SU-DHL-6 (cell line): ENCODE measurements around the gene SLC9A1.

Experiments
- H2AFZ ChIP-seq: fragments of 200-600 bp; sonication (generic); 2 replicates; pipeline ENCODE4 v1.6.1; 2014; ENCODE audit warnings: low read depth, mild to moderate bottlenecking, moderate library complexity, mixed read lengths, antibody characterized with exemption, low read length; ENCODE audit not compliant: severe bottlenecking
- H3F3A ChIP-seq: fragments of 200-600 bp; shearing (Covaris generic); 2 replicates; pipeline ENCODE4 v1.6.0; 2016; ENCODE audit warnings: antibody characterized with exemption, mild to moderate bottlenecking; ENCODE audit not compliant: insufficient read depth
- H3K27ac ChIP-seq: fragments of 200-600 bp; sonication (generic); 2 replicates; pipeline ENCODE4 v1.5.1; 2016; ENCODE audit warnings: low read depth, mild to moderate bottlenecking, low read length, moderate library complexity, mixed read lengths
- H3K27me3 ChIP-seq: fragments of 200-600 bp; sonication (generic), shearing (Covaris generic); 2 replicates; pipeline ENCODE4 v1.6.0; 2014; ENCODE audit warnings: mild to moderate bottlenecking, low read length
- H3K36me3 ChIP-seq: fragments of 200-600 bp; sonication (generic); 2 replicates; pipeline ENCODE4 v1.6.1; 2014; ENCODE audit warnings: mild to moderate bottlenecking, low read length, mixed read lengths
- H3K4me2 ChIP-seq: fragments of 300-600, 200-600 bp; shearing (Covaris generic), sonication (generic); 2 replicates; pipeline ENCODE4 v1.6.0; 2014; ENCODE audit warnings: low read length, low read depth, mild to moderate bottlenecking; ENCODE audit not compliant: poor library complexity, severe bottlenecking
- H3K4me3 ChIP-seq: fragments of 200-600 bp; sonication (generic); 2 replicates; pipeline ENCODE4 v1.5.1; 2014; ENCODE audit warnings: antibody characterized with exemption, low read length, mild to moderate bottlenecking, mixed read lengths; ENCODE audit not compliant: insufficient read depth, poor library complexity, severe bottlenecking
- H3K79me2 ChIP-seq: fragments of 200-600 bp; sonication (generic); 2 replicates; pipeline ENCODE4 v1.6.1; 2014; ENCODE audit warnings: mild to moderate bottlenecking, low read length, moderate library complexity; ENCODE audit not compliant: insufficient read depth
- H3K9ac ChIP-seq: fragments of 200-600 bp; sonication (generic); 2 replicates; pipeline ENCODE4 v1.7.0; 2014; ENCODE audit warnings: mild to moderate bottlenecking, low read length
- H3K9me2 ChIP-seq: fragments of 200-600 bp; sonication (generic); replicated peaks from 2 replicates; pipeline ENCODE4 v1.6.1; 2014; ENCODE audit warnings: low read length; ENCODE audit not compliant: insufficient read depth
- H3K9me3 ChIP-seq: fragments of 200-600 bp; sonication (generic); 2 replicates; pipeline ENCODE4 v1.6.1; 2014; ENCODE audit warnings: low read length, mixed read lengths; ENCODE audit not compliant: insufficient read depth
- H4K20me1 ChIP-seq: fragments of 200-600 bp; sonication (generic); 2 replicates; pipeline ENCODE4 v1.6.1; 2014; ENCODE audit warnings: low read depth, mild to moderate bottlenecking, antibody characterized with exemption, low read length, moderate library complexity, mixed read lengths
- CTCF ChIP-seq: fragments of 200-600 bp; sonication (generic); IDR thresholded peaks from one replicate; pipeline ENCODE4 v1.5.1; 2017; ENCODE audit warnings: antibody characterized with exemption, mild to moderate bottlenecking, low read length, moderate library complexity; ENCODE audit not compliant: insufficient read depth, poor library complexity, severe bottlenecking
- EZH2phosphoT487 ChIP-seq: fragments of 200-600 bp; sonication (generic), shearing (Covaris generic); conservative IDR thresholded peaks from 2 replicates; pipeline ENCODE4 v1.6.1; 2018; ENCODE audit warnings: mild to moderate bottlenecking, antibody characterized with exemption, low read length, moderate library complexity, mixed read lengths

SLC9A1 gene

GRCh38 chr1:27098431-27099134 is 56.3 kb downstream of the SLC9A1 start:
- Histone ChIP-seq H2AFZ (no peak overlapping the region), H3K27me3 (no peaks in the 10 kb centered on the region), H3K36me3 (no peaks in the 10 kb centered on the region), H4K20me1 (no peaks in the 10 kb centered on the region), H3K4me3 (no peak overlapping the region), H3K27ac (no peak overlapping the region), H3K4me2 (no peak overlapping the region), H3K9ac (no peak overlapping the region), H3K9me3 (no peaks in the 10 kb centered on the region), H3K79me2 (no peaks in the 10 kb centered on the region), H3F3A (no peaks in the 10 kb centered on the region), H3K9me2 (no peaks in the 10 kb centered on the region)
- no peak for TF ChIP-seq EZH2phosphoT487
- no peak for TF ChIP-seq CTCF

- no peaks in the 10 kb centered on the region for H3K36me3 ChIP-seq
- no peaks in the 10 kb centered on the region for H3K9me3 ChIP-seq
- H3K79me2 ChIP-seq, result no peaks in the 10 kb centered on the region
- H3K4me3 ChIP-seq, result no peak overlapping the region
- H3K9ac ChIP-seq, result no peak overlapping the region
- H3K27ac ChIP-seq, result no peak overlapping the region
- H3K9me2 ChIP-seq, result no peaks in the 10 kb centered on the region
- no peaks in the 10 kb centered on the region for H3K27me3 ChIP-seq
- no peaks in the 10 kb centered on the region for H3F3A ChIP-seq
- TF ChIP-seq CTCF, result peak; percentile 83
- TF ChIP-seq EZH2phosphoT487, result no peak
- no peaks in the 10 kb centered on the region for H4K20me1 ChIP-seq
- no peak overlapping the region for H2AFZ ChIP-seq
- H3K4me2 ChIP-seq, result no peak overlapping the region
Measured at GRCh38 chr1:27097484-27097917, 57.4 kb downstream of the SLC9A1 start.

GRCh38 chr1:27095576-27095975 is 59.3 kb downstream of the SLC9A1 start:
- H3F3A ChIP-seq, result no peaks in the 10 kb centered on the region
- H3K79me2 ChIP-seq, result no peaks in the 10 kb centered on the region
- no peaks in the 10 kb centered on the region for H3K27me3 ChIP-seq
- no peak overlapping the region for H3K9ac ChIP-seq
- no peaks in the 10 kb centered on the region for H3K36me3 ChIP-seq
- H3K4me3 ChIP-seq, result no peak overlapping the region
- no peak overlapping the region for H3K4me2 ChIP-seq
- no peak overlapping the region for H2AFZ ChIP-seq
- H4K20me1 ChIP-seq, result no peaks in the 10 kb centered on the region
- TF ChIP-seq EZH2phosphoT487, result no peak
- TF ChIP-seq CTCF, result no peak
- H3K9me3 ChIP-seq, result no peaks in the 10 kb centered on the region
- H3K9me2 ChIP-seq, result no peaks in the 10 kb centered on the region
- H3K27ac ChIP-seq, result no peak overlapping the region
